NOMO-1 (cell line): ENCODE data around the gene HSF5.
"Not testable (repeated sequence)": the region's sequence is repeated elsewhere in the genome, so short reads cannot be mapped to it uniquely, and the experiment has no call there.

Source experiments
- DNase-seq, 2 experiments: peaks; one replicate each; lab custom pipeline; 2025; ENCODE audit not compliant: unreplicated experiment in 2 of 2; lab: John Stamatoyannopoulos, UW

The HSF5 gene

GRCh38 chr17:58484600-58484999, 3.6 kb downstream of the HSF5 start:
- DNase-seq = no peak

GRCh38 chr17:58481798-58482197, 6.4 kb downstream of the HSF5 start:
- not testable (repeated sequence) for DNase-seq

DNA sequence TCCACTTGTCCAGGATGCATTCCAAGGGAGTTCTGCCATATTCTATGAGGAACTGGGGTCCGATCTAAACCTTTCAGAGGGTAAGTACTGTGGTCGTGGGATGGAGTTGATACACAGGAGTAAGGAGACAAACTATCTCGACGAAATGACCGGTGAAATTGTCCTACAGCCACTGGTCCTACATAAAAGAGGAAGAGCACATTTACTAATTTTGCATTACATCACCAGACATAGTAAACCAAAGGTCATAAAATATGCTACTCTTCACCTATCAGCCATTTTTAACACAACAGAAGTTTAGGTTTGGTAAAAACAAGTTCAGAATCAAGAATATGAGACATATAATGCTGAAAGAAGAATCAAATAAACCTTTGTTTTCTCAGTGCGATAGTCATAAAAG, 8.1 kb downstream of the HSF5 start:
- DNase-seq = peak; percentile 19 to 66

DNA sequence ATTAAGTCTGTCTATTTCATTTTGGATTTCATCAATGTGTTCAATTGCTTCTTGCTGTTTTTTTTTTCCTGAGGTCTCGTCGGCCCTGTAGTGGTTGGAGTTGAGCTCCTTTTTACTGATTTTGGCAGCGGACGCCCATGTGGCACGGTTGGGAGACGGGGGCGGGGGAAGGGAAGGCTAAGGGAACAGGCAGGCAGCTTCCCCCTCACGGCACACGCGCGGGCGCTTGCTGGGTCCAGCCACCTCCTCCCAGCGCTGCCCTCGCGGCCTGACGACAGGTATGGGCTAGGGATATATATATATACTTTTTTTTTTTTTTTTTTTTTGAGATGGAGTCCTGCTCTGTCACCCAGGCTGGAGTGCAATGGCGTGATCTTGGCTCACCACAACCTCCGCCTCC, 11.4 kb downstream of the HSF5 start:
- no peak for DNase-seq

DNA sequence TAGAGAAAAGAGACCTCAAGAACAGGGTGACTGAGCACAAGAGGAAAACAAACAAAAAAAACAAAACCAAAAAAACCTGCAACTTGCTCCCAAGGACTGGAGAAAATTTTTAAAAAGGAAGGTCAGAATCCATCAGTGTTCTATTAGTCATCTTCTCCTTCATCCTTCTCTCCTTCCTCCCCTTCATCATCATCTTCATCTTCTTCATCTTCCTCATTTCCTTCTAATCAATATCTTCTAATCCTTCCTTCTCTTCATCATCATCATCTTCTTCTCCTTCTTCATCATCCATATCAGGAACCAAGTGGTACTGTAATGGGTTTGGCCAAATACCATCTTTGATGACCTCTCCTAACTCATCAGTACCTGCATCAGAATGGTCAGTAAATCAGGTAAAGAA, 12.2 kb downstream of the HSF5 start:
- DNase-seq = no peak

- DNase-seq = no peak
These were observed 17.9 kb downstream of the HSF5 start for GRCh38 chr17:58470356-58470755.

DNA sequence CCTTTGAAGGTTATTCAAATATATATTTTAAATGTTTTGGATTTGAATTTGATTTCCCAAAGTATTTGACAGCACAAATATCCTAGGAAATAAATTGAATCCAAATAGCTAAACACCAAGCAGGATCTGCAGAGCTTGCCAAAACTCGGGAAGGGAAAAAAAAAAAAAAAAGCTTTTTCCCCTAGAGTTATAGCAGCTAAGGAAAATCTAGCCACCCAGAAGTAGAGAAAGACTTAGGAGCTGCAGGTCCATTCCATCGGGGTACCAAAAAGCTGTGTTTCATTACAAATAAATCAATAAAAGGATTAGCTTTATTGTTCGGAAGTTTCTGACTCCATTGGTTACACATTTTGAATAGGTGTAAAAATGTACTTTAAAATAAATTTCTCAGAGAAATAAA, 19.3 kb downstream of the HSF5 start:
- no peak for DNase-seq

DNA sequence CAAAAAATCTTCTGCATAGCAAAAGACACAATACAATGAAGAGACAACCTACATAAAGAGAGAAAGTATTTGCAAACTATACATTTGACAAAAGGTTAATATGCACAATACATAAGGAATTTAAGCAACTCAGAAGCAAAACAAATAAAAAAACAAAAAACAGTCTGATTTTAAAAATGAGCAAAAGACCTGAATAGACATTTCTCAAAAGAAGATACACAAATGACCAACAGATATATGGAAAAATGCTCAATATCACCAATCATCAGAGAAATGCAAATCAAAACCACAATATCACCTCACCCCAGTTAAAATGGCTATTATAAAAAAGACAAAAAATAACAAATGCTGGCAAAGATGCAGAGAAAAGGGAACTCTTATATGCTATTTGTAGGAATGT, 32.7 kb downstream of the HSF5 start:
- DNase-seq = no peak

DNA sequence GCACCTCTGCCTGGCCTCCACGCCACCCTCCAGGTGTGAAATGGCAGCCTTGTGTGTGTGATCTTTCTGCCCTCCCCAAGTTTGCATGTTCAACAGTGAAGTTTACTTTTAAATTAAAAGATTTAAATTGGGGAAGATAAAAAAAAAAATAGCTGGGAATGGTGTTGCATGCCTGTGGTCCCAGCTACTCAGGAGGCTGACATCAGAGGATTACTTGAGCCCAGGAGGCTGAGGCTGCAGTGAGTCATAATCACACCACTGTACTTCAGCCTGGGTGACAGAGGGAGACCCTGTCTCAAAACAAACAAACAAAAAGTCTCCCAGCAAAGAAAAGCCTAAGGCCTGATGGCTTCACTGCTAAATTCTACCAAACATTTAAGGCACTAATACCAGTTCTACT, 35.5 kb downstream of the HSF5 start:
- DNase-seq = no peak

DNA sequence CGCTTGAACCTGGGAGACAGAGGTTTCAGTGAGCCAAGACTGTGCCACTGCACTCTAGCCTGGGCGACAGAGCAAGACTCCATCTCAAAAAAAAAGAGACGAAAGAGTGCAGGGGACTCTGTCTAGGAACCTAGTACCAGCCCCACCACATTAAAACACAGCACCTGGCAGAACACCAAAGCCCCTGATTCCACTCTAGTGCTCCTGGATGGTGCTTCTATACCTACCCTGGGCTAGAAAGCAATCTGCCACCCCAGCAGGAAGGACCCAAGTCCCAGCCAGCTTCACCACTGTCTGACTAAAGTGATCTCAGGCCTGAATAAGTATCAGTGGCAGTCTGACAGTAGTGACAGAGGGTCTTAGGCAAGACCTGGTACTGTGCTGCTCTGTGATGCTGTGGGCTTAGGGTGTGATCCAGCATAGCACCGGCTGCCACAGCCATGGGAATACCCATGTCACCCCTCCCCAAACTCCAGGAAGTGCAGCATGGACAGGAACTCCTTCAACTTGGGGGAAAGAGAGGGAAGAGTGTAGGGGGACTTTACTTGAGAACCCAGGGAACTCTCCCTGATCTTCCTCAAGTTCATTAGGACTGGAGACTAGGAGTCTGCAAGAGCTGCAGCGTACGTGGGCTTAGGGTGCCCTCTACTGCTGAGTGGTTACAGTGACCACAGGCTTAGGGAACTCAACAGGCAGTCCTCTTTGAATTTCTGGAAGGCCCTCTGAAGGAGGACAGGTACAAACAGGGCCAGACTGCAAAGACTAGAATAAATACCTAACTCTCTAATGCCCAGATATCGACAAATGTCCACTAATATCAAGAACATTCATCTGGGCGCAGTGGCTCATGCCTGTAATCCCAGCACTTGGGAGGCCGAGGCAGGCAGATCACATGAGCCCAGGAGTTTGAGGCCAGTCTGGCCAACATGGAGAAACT, 40.9 kb downstream of the HSF5 start:
- peak; percentile 60 to 70 for DNase-seq

GRCh38 chr17:58446086-58446485, 42.1 kb downstream of the HSF5 start:
- no peak for DNase-seq

- DNase-seq = no peak
These were observed 51.4 kb downstream of the HSF5 start for GRCh38 chr17:58436805-58437239.

GRCh38 chr17:58436245-58436644, 52.0 kb downstream of the HSF5 start:
- no peak for DNase-seq

- DNase-seq = no peak
These were observed 55.2 kb downstream of the HSF5 start for GRCh38 chr17:58432806-58433573.

- no peak for DNase-seq
These were observed 60.4 kb downstream of the HSF5 start for GRCh38 chr17:58427807-58428206.

GRCh38 chr17:58421711-58422110, 66.5 kb downstream of the HSF5 start:
- no peak for DNase-seq

DNA sequence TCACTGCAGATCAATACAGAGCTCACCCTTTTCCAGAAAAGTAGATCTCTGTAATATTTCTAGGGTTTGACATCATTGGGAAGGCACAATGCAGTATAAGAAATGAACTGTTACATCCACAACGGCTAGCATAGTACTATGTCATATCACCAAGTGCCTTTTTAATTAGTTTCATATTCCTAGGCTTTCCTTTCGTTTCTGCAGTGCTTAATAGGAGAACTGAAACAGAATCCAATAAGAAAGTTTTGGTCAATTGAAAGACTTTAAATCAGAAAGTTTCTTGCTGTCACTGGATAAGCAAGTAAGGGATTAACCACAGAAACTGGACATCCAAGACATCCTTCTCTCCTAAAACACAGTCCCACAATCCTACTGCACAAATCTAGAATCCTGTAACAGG, 67.4 kb downstream of the HSF5 start:
- peak in 1 of 2 experiments; percentile 37 for DNase-seq

DNA sequence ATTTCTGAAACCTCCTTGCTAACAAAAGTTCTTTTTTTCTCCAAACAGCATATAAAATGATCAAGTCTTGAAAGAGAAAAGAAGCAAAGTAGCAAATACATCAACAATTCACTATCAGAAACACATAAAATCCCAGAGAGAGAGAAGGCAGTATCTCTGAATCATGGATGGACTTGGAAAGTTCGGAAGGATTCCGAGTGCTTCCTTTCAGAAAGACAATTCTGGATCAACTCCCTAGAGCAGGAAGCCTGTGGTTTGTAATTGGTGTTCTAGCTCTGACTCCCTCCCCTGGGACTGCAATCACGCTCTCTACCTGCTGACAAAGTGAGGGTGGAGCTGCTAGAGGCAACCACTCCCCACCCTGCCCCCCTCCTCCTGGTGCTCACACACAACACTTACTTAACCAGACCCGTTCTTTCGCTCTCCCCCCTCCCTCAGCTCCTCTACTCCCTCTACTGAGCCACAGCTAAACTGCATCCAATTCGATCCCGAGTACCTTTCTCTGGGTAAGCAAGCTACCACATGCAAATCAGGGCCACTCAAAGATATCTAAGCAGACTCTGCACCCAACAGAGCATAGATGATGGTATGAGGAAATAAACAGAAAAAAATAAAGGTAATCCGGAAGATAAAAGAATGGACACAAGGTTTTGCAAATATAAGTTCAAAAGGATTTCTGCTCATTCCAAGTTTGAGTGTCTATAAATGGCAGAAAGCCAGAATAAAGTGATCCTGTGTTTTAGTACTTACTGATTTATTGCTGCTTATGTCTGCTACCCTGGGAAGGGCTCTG, 70.7 kb downstream of the HSF5 start, which contains the start of gene RNF43:
RNF43 (minus strand) TSS at position 235 of the 793 bp plus-strand sequence. CDS start 1,957 bp downstream, outside the sequence.
- DNase-seq = peak; percentile 84 to 88

DNA sequence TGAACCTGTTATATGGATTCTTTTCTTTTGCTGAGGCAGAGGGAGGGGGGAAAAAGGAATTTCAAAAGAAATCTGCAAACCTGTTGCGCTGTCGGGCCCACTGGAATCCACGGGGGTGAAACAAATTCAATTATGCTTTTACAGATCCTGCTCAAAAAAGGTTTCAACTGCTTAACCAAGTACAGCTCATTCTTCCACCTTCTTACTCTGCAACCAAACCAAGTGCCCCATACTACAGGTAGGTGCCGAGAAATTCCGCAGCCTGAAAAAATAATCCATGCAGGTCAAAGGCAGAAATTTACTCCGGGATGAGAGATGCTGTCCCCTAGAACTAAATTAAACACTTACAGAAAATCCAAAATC, 71.3 kb downstream of the HSF5 start:
- no peak for DNase-seq

DNA sequence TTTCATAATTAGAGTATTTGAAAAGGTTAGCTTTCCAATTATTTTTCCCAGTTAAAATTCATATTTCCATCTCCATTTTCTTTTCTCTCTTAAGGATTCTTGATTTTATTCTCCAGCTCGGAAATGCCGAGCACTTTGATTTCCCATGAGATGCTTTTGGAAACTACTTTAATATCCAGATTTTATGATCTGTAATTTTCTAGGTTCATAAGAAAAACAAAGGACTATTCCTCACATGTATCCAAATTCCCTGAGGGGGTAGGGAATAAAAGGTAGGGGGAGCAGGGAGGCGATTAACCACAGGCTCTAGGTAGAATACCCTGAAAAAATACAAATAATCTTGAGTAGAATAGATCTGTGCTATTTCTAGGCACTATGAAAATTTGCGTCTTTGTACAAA, 71.8 kb downstream of the HSF5 start:
- DNase-seq = no peak
